ENCODE results near the gene LSM5. TPM values are rescaled to one million over a fixed set of nuclear protein-coding genes. Genes with fewer than 3 reads are reported as not detected.

The LSM5 gene
- total RNA-seq = 32.7 and 35.5 TPM in 2 replicates
- long read RNA-seq, transcript LSM5-208 (5 exons, 2,258 nt) = major isoform, 56 of 70 reads
- long read RNA-seq, transcript LSM5-204 (5 exons, 740 nt) = minor isoform, 6 of 70 reads
- long read RNA-seq, partial matches to known transcripts = 1 of 70 reads
- long read RNA-seq, other reads (novel, unspliced or antisense) = 4 of 70 reads

DNA sequence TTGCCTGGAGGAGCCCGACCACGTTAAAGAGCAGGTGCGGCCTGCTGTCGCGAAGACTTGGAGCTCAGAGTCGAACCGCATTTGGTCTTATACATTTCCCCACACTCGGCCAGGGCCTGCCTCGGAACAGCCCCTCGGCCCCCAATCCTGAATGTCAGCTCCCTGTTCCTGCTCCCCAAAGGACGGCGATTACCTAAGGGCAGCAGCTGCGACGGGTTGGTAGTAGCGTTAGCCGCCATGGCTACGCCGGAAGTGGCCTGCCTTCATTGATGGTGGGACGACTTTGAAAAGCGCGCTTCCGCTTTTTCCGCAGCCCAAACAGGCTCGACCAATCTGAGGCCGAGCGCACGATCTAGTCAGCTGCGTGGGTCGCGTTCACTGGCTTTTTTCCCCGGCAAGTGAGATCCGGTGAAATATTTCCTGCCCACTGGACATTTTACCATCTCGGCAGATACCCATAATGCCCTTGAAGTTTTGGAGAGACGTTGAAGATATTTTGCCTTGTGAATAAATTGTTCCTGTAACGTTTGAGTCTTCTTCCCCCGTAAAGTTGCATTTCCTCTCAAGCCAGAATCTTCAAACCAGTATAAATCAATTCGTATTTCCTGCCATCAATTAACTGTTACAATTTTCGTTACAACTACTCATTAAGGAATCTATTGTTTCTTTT lies at the start of gene LSM5:
Gene LSM5 (minus strand): TSS at position 254 of the 670 bp plus-strand sequence. CDS start 15 bp downstream, at position 239.
- H3K9me3 Mint-ChIP-seq (ENCODE audit: unreplicated experiment) = no peaks in the 10 kb centered on the region
- H3K27me3 Mint-ChIP-seq (ENCODE audit: unreplicated experiment) = no peaks in the 10 kb centered on the region
- peak within 1 kb of the TSS; percentile 94 for H3K27ac Mint-ChIP-seq (ENCODE audit: unreplicated experiment)
- H3K36me3 Mint-ChIP-seq (ENCODE audit: unreplicated experiment) = peaks cover 12% of the 10 kb centered on the region
- peak within 1 kb of the TSS; percentile 77 for H3K4me3 Mint-ChIP-seq (ENCODE audit: unreplicated experiment)
- peaks cover 24% of the 10 kb centered on the region for H3K4me1 Mint-ChIP-seq (ENCODE audit: unreplicated experiment)
- no peak for TF ChIP-seq CTCF (IDR thresholded peaks at IDR 0.05)
- DNase-seq (ENCODE audit: extremely low spot score, unreplicated experiment) = peak; percentile 93

DNA sequence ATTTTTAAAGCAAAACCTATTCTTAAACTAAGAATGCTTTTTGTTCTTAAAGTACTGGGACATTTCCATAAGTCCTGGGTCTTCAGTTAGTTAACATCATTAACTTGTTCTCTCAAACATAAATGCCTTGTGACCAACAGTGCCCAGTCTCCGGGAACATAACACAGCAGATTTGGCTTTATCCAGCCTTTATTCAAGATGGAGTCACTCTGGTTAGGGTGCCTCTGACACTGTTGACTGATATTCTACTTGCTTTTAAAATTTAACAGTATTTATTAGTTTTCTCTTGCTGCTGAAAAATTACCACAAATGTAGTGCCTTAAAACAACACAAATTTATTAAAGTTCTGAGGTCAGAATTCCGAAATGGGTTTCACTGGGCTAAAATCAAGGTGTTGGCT lies 49.2 kb upstream of the LSM5 start:
- H3K9me3 Mint-ChIP-seq (ENCODE audit: unreplicated experiment) = no peaks in the 10 kb centered on the region
- H3K36me3 Mint-ChIP-seq (ENCODE audit: unreplicated experiment) = peaks cover 12% of the 10 kb centered on the region
- no peaks in the 10 kb centered on the region for H3K27me3 Mint-ChIP-seq (ENCODE audit: unreplicated experiment)
- H3K27ac Mint-ChIP-seq (ENCODE audit: unreplicated experiment) = peak overlapping the region; percentile 42
- H3K4me1 Mint-ChIP-seq (ENCODE audit: unreplicated experiment) = peaks cover 10% of the 10 kb centered on the region
- no peak for TF ChIP-seq CTCF (IDR thresholded peaks at IDR 0.05)
- H3K4me3 Mint-ChIP-seq (ENCODE audit: unreplicated experiment) = no peak overlapping the region
- DNase-seq (ENCODE audit: extremely low spot score, unreplicated experiment) = no peak

DNA sequence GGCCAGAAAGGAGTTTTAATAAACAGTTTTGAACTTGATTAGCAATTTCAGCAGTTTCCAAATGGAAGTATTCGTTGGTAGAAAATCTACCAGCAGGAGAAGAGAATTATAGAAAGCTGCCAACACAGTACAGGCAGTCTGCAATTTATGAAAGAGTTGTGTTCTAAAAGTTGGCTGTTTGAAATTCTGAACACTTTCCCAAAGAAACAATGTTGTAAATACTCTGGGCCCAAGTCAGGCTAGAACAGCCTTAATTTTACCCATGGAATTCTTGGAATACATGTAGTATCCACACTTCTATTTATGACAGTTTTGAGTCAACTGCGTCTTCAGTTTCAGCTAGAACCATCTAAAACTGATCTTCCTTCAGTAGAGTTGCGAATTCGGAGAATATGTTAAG lies 47.6 kb upstream of the LSM5 start:
- no peak overlapping the region for H3K4me3 Mint-ChIP-seq (ENCODE audit: unreplicated experiment)
- peaks cover 15% of the 10 kb centered on the region for H3K4me1 Mint-ChIP-seq (ENCODE audit: unreplicated experiment)
- DNase-seq (ENCODE audit: extremely low spot score, unreplicated experiment) = no peak
- H3K36me3 Mint-ChIP-seq (ENCODE audit: unreplicated experiment) = peaks cover 4% of the 10 kb centered on the region
- H3K9me3 Mint-ChIP-seq (ENCODE audit: unreplicated experiment) = no peaks in the 10 kb centered on the region
- no peaks in the 10 kb centered on the region for H3K27me3 Mint-ChIP-seq (ENCODE audit: unreplicated experiment)
- no peak for TF ChIP-seq CTCF (IDR thresholded peaks at IDR 0.05)
- no peak overlapping the region for H3K27ac Mint-ChIP-seq (ENCODE audit: unreplicated experiment)

DNA sequence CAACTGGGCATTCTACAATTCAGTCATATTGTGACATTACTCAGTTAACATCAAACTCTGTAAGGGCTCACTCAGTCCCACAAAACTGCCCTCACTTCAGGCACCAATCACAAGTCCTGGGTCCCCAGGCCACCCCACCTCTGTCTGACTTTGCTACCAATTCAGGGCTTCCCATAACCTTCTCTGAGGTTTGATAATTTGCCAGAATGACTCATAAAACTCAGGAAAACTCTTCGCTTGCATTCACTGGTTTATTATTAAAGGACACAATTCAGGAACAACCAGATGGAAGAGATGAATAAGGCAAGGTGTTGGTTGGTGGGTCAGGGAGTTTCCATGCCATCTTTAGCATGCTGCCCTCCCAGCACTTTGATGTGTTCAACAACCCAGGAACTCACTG lies 46.4 kb upstream of the LSM5 start:
- Mint-ChIP-seq H3K27ac (ENCODE audit: unreplicated experiment) (peak overlapping the region; percentile 27), H3K27me3 (ENCODE audit: unreplicated experiment) (no peaks in the 10 kb centered on the region), H3K4me1 (ENCODE audit: unreplicated experiment) (peaks cover 15% of the 10 kb centered on the region), H3K9me3 (ENCODE audit: unreplicated experiment) (no peaks in the 10 kb centered on the region), H3K4me3 (ENCODE audit: unreplicated experiment) (no peak overlapping the region), H3K36me3 (ENCODE audit: unreplicated experiment) (peaks cover 4% of the 10 kb centered on the region)
- no peak for DNase-seq (ENCODE audit: extremely low spot score, unreplicated experiment)
- TF ChIP-seq CTCF (IDR thresholded peaks at IDR 0.05) = no peak

- H3K27ac Mint-ChIP-seq (ENCODE audit: unreplicated experiment) = no peak overlapping the region
- peaks cover 15% of the 10 kb centered on the region for H3K4me1 Mint-ChIP-seq (ENCODE audit: unreplicated experiment)
- no peaks in the 10 kb centered on the region for H3K9me3 Mint-ChIP-seq (ENCODE audit: unreplicated experiment)
- no peak overlapping the region for H3K4me3 Mint-ChIP-seq (ENCODE audit: unreplicated experiment)
- DNase-seq (ENCODE audit: extremely low spot score, unreplicated experiment) = no peak
- TF ChIP-seq CTCF (IDR thresholded peaks at IDR 0.05) = no peak
- peaks cover 4% of the 10 kb centered on the region for H3K36me3 Mint-ChIP-seq (ENCODE audit: unreplicated experiment)
- no peaks in the 10 kb centered on the region for H3K27me3 Mint-ChIP-seq (ENCODE audit: unreplicated experiment)
These were observed 45.8 kb upstream of the LSM5 start for GRCh38 chr7:32536016-32536415.
